ENCODE data around the gene WTIP.
"Not testable (repeated sequence)": the region's sequence is repeated elsewhere in the genome, so short reads cannot be mapped to it uniquely, and the experiment has no call there.

The WTIP gene

DNA sequence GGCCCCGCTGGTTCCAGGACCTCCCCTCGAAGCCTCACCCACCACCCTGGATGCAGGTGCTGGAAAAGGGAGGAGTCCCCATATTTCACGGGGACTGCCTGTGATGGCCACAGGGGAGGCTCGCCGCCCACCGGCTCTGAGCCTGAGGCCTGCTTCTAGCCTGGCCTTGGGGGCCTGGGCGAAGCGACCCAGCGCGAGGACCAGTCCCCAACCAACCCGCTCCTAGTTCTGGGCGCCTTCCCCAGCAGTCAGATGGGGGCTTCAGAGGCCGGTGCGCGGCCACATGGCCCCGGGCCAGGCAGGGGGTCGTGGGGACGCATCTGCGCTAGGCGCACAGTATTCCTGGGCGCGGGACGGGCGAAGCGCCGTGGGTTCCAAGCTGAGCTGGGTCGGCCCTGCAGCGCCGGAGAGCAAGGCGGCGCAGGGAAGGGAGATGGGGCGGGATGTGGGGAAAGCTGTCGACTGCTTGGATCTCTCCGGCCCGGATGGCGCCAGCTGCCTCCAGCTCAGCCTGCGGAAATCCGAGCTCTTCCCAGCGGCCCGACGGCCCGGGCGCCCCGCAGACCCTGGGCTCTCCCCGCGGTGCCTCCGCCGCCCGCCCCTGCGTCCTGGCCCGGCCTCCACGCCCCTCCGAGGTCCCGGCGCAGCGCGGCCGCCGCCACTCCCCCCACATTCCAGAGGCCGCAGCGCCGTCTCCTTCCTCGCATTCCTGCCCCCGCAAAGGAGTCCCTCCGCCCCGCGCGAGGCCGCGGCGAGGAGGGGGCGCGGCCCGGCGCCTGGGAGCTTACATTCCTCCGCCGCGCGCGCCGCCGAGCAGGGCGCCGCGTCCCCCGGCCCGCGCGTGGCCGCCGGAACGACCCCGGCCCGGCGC is at the start of gene WTIP:
Gene WTIP (plus strand): TSS at position 788 of the 871 bp plus-strand sequence. CDS start 217 bp downstream, outside the sequence.
- no peak for DNase-seq (ENCODE audit: low read depth in 2 of 2)

- no peak for DNase-seq (ENCODE audit: low read depth in 2 of 2)
Measured at GRCh38 chr19:34432797-34433196, 48.8 kb upstream of the WTIP start.

DNA sequence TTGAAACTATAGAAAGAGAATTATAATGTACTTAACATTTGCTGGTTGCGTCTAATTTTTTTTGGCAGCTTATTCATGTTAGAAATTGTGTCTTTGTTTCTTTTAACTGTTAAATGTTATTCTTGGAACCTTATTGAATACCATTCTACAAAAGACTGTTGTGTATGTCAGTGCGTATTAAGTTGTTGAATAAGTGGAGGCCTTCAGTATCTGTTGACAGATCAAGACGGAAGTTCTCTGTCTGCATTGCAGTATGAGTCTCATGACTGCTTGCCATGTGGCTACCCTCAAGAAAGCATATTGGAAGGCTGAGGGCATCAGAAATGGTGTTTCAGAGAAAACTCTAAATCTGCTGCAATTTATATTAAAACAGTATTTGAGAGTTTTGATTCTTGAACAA is 44.8 kb upstream of the WTIP start:
- no peak for DNase-seq (ENCODE audit: low read depth in 2 of 2)

DNA sequence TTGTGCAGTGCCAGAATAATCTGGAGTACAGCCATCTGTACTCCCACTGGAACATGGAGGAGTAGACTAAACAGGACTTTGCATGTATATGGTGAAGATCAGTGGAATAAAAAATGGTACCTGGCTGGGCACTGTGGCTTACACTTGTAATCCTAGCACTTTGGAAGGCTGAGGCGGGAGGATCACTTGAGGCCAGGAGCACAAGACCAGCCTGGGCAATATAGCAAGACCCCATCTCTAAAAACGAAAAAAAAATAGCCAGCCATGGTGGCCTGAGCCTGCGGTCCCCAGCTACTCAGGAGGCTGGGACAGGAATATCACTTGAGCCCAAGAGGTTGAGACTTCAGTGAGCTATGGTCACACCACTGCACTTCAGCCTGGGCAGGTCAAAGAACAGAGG is 33.4 kb upstream of the WTIP start:
- DNase-seq (ENCODE audit: low read depth in 2 of 2): no peak

DNA sequence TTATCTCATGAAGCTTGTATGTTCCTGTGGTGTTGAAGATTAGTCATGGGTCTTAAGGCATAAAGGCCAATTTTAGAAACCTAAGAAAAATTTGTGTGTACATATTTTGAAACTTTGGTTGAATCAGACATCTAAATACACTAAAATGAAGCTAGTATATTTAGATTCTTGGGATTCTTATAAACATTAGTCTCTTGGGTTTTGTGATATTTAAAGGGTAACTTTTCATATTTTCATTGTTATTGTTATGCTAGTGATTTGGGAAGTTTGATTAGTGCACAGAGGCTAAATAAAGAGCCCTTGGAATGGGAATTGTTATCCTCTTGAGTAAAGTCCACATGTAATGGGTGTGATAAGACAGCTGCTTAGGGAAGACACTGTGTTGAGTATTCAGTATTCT is 28.8 kb upstream of the WTIP start:
- DNase-seq (ENCODE audit: low read depth in 2 of 2): no peak

DNA sequence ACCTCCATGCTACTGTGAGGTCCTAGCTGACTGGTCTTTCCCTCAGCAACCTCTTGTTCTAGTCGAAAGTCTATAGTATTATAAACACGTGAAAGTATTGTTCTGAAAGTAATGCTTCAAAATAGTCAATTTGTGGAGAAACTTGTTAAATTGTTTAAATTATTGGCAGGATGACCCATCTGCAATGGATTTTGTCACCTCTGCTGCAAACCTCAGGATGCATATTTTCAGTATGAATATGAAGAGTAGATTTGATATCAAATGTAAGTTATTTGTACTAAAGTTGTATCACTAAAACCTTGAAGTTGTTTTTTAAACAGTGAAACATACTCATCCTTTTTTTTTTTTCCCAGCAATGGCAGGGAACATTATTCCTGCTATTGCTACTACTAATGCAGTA is 27.5 kb upstream of the WTIP start:
- DNase-seq (ENCODE audit: low read depth in 2 of 2): no peak

DNA sequence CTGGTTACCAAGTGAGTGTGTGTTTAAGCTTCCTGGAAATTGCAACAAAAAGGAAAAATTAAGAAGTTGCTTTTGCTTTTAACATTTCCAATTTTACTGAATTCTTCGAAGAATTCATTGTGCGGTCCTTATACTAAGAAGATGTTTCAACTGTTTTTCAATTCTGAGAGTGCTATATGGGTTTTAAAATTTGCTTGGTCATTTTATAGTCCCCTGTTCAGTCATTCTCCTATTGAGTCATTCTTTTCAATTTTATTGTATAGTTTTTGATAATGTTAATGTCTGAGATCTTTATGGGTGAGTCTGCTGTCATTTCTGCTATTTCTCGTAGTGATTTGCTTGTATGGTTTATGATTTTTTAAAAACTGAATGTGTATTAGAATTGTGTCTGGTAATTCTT is 26.9 kb upstream of the WTIP start:
- no peak for DNase-seq (ENCODE audit: low read depth in 2 of 2)

DNA sequence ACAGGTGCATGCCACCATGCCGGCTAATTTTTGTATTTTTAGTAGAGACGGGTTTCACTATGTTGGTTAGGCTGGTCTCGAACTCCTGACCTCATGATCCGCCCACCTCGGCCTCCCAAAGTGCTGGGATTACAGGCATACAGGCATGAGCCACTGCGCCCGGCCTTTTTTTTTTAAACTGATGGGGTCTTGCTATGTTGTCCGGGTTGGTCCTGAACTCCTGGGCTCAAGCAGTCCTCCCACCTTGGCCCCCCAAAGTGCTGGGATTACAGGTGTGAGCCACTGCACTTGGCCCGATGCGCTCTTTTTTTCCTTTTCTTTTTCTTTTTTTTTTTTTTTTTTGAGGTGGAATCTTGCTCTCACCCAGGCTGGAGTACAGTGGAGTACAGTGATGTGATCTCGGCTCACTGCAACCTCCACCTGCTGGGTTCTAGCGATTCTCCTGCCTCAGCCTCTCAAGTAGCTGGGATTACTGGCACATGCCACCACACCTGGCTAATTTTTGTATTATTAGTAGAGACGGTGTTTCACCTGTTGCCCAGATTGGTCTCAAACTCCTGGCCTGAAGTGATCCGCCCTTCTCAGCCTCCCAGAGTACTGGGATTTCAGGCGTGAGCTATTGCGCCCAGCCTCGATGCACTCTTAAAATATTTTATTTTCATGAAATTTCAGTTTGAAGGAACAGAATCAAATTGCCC is 25.6 kb upstream of the WTIP start:
- DNase-seq (ENCODE audit: low read depth in 2 of 2): not testable (repeated sequence)

GRCh38 chr19:34457446-34457845 is 24.1 kb upstream of the WTIP start:
- DNase-seq (ENCODE audit: low read depth in 2 of 2): no peak

DNA sequence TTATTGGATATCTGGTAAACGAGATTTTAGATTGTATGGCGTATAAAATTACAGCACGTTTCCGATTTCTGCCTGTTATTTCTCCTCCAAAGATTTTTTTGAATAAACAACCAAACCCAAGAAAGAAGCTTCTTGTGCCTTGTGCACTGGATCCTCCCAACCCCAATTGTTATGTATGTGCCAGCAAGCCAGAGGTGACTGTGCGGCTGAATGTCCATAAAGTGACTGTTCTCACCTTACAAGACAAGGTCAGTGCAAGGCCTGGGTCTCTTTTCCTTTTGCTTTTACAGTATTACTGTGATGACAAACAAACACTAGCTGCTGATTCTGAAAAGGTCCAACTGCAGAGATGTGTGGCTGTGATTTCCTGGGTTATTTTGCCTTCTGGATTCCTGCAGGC is 22.9 kb upstream of the WTIP start:
- no peak for DNase-seq (ENCODE audit: low read depth in 2 of 2)

GRCh38 chr19:34459614-34460013 is 21.9 kb upstream of the WTIP start:
- no peak for DNase-seq (ENCODE audit: low read depth in 2 of 2)

DNA sequence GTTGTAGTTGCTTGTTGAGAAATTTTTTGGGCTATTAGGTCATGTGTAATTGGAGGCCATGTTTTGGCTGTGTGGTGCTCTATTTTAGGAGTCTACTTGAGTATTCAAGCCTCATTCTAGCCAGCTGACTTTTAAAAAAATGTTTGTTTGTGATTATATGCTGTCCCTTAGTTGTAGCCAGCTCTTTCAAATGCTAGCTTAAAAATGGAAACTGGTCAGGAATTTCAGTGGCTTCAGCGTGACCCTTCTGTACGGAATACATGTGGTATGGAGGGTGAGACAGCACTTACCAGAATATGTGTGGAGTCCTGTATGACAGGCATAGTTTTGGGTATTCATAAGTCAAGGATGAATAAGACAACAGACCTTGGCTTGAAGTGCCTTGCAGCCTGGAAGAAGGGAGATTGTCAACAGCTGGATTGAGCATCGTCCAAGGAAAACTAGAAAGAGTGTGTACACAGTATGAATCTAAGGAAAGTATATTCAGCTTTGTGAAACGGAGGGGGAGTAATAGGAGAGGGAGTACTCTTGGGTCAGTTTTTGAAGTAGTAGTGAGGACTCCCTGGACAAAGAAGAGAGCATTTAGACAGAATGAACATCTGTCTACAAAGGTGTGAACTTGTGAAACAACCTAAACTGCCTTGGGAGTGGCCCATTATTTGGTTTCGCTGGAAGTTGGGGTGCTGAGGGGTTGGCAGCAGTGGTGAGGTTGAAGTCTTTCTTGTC is 20.0 kb upstream of the WTIP start:
- no peak for DNase-seq (ENCODE audit: low read depth in 2 of 2)

GRCh38 chr19:34464785-34465184 is 16.8 kb upstream of the WTIP start:
- DNase-seq (ENCODE audit: low read depth in 2 of 2): not testable (repeated sequence)

- no peak for DNase-seq (ENCODE audit: low read depth in 2 of 2)
Measured at GRCh38 chr19:34468409-34468808, 13.1 kb upstream of the WTIP start.

- DNase-seq (ENCODE audit: low read depth in 2 of 2): not testable (repeated sequence)
Measured at GRCh38 chr19:34469026-34469425, 12.5 kb upstream of the WTIP start.

GRCh38 chr19:34471906-34472700 is 9.5 kb upstream of the WTIP start:
- no peak for DNase-seq (ENCODE audit: low read depth in 2 of 2)

DNA sequence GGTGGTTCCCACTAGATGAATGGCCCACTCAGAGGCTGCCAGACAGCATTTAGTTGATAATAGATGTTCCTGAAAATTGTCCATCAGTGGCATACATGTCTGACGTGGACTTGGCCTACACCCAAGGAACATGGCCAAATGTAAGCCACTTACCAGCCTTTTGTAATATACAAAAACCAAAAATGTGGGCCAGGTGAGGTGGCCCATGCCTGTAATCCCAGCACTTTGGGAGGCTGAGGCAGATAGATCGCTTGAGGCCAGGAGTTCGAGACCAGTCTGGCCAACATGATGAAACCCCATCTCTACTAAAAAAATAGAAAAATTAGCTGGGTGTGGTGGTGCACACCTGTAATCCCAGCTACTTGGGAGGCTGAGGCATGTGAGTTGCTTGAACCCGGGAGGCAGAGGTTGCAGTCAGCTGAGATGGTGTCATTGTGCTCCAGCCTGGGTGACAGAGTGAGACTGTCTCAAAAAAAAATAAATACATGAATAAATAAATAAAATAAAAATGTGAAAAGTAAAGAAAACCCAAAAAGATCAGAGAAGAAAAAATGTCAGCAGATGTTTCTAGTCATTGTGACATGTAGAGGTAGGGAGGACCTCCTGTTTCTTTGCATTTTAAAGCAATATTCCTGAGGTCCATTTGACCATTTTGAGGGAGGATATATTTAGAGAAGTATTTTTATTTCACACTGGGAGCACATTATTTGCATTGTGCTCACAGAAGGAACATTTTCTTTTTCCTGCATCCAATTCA is 7.1 kb upstream of the WTIP start:
- DNase-seq (ENCODE audit: low read depth in 2 of 2): no peak

DNA sequence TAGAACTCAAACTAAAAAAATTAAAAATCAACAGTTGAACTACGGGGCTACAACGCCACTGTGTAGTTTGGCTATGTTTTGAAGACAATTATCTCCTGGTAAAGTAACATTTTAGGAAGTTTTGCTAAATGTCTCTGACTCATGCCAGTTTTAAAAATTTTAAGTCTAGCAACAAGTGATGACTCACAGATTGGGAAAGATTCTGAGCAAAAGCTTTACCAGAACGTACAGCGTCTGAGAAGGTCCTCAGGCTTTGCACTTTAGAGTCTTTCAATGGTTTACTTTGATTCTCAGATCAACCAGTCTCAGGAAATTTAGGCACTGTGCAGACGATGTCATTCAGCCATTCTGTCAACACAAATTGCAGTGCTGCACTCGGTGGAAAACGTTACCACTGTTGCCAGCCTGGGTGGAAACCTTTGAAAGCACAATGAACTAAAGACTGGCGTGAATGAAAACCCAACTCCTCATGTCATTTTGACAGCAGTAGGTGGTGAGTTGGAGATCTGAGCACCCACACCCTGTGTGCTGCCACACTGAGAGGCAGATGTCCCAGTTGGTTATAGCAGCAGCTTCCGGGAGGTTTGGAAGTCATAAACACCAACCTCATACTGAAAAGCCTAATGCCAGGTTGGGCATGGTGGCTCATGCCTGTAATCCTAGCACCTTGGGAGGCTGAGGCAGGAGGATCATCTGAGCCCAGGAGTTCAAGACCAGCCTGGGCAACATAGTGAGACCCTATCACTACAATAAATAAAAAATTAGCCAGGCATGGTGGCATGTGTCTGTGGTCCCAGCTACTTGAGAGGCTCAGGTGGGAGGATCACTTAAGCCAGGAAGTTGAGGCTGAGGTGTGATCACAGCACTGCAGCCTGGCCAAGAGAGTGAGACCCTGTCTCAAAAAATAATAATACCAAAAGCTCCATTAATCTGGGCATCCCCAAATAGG is 6.3 kb upstream of the WTIP start:
- DNase-seq (ENCODE audit: low read depth in 2 of 2): no peak

DNA sequence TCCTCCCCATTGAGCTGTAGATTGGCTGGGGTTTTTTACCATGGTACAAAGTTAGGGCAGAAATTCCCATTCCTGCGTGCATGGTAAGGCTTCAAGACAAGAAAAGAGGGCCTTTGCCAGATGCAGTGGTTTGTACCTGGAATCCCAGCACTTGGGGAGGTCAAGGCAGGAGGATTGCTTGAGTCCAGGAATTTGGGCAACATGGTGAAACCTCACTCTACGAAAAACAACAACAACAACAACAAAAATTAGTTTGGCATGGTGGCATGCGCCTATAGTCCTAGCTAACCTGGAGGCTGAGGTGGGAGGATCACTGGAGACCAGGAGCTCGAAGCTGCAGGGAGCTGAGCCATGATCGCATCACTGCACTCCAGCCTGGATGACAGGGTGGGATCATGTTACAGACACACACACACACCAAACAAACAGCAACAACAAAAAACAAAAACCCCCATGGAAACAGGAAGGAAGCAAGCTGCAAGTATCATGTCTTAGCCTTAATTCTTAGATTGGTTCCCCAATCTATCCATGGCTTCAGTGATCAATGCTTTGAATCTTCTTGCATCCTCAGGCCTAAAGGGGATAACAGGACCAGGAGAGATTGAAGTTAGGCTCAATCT is 5.5 kb upstream of the WTIP start:
- no peak for DNase-seq (ENCODE audit: low read depth in 2 of 2)

All from stimulated activated CD8-positive, alpha-beta memory T cell treated with anti-CD3 and anti-CD28 coated beads, Interleukin-15, amount 100 ng/mL, for 48 hours (primary cell).